ENCODE measurements around the gene CD180.

The CD180 gene

GRCh38 chr5:67163863-67164595, 32.6 kb downstream of the CD180 start:
- no peak for DNase-seq (ENCODE audit: low read depth in 1 of 2, low spot score in 1 of 2)

- no peak for DNase-seq (ENCODE audit: low read depth in 1 of 2, low spot score in 1 of 2)
Observed at GRCh38 chr5:67163231-67163756, 33.3 kb downstream of the CD180 start.

GRCh38 chr5:67161767-67162166, 34.8 kb downstream of the CD180 start:
- DNase-seq (ENCODE audit: low read depth in 1 of 2, low spot score in 1 of 2): no peak

GRCh38 chr5:67160985-67161384, 35.6 kb downstream of the CD180 start:
- DNase-seq (ENCODE audit: low read depth in 1 of 2, low spot score in 1 of 2): no peak

GRCh38 chr5:67160272-67160671, 36.3 kb downstream of the CD180 start:
- DNase-seq (ENCODE audit: low read depth in 1 of 2, low spot score in 1 of 2): no peak

GRCh38 chr5:67156976-67157583, 39.5 kb downstream of the CD180 start:
- peak in 1 of 2 donors; percentile 36 for DNase-seq (ENCODE audit: low read depth in 1 of 2, low spot score in 1 of 2)

GRCh38 chr5:67154556-67155206, 41.9 kb downstream of the CD180 start:
- no peak for DNase-seq (ENCODE audit: low read depth in 1 of 2, low spot score in 1 of 2)

GRCh38 chr5:67153292-67153691, 43.3 kb downstream of the CD180 start:
- no peak for DNase-seq (ENCODE audit: low read depth in 1 of 2, low spot score in 1 of 2)

- no peak for DNase-seq (ENCODE audit: low read depth in 1 of 2, low spot score in 1 of 2)
Observed at GRCh38 chr5:67152400-67152799, 44.2 kb downstream of the CD180 start.

- no peak for DNase-seq (ENCODE audit: low read depth in 1 of 2, low spot score in 1 of 2)
Observed at GRCh38 chr5:67149951-67150523, 46.6 kb downstream of the CD180 start.

- DNase-seq (ENCODE audit: low read depth in 1 of 2, low spot score in 1 of 2): no peak
Observed at GRCh38 chr5:67149057-67149950, 47.3 kb downstream of the CD180 start.

GRCh38 chr5:67147760-67148159, 48.8 kb downstream of the CD180 start:
- no peak for DNase-seq (ENCODE audit: low read depth in 1 of 2, low spot score in 1 of 2)

GRCh38 chr5:67146981-67147380, 49.6 kb downstream of the CD180 start:
- no peak for DNase-seq (ENCODE audit: low read depth in 1 of 2, low spot score in 1 of 2)

GRCh38 chr5:67146574-67146973, 50.0 kb downstream of the CD180 start:
- DNase-seq (ENCODE audit: low read depth in 1 of 2, low spot score in 1 of 2): no peak

- DNase-seq (ENCODE audit: low read depth in 1 of 2, low spot score in 1 of 2): no peak
Observed at GRCh38 chr5:67144183-67144639, 52.4 kb downstream of the CD180 start.

- no peak for DNase-seq (ENCODE audit: low read depth in 1 of 2, low spot score in 1 of 2)
Observed at GRCh38 chr5:67143549-67143948, 53.0 kb downstream of the CD180 start.

- DNase-seq (ENCODE audit: low read depth in 1 of 2, low spot score in 1 of 2): no peak
Observed at GRCh38 chr5:67142816-67143215, 53.8 kb downstream of the CD180 start.

- DNase-seq (ENCODE audit: low read depth in 1 of 2, low spot score in 1 of 2): no peak
Observed at GRCh38 chr5:67141644-67142043, 55.0 kb downstream of the CD180 start.

- DNase-seq (ENCODE audit: low read depth in 1 of 2, low spot score in 1 of 2): no peak
Observed at GRCh38 chr5:67140413-67140812, 56.2 kb downstream of the CD180 start.

- no peak for DNase-seq (ENCODE audit: low read depth in 1 of 2, low spot score in 1 of 2)
Observed at GRCh38 chr5:67139030-67139429, 57.6 kb downstream of the CD180 start.
